ENCODE data around the gene NT5DC4. TPM values are rescaled to one million over a fixed set of nuclear protein-coding genes. Genes with fewer than 3 reads are reported as not detected.

The NT5DC4 gene
- total RNA-seq, 2 donors from 2014 or later: not detected

- peaks cover 30% of the 10 kb centered on the region for H3K4me1 Mint-ChIP-seq
- Histone ChIP-seq H3K36me3 (ENCODE audit: control insufficient read depth, insufficient read depth, low read length) (no peaks in the 10 kb centered on the region), H3K4me3 (ENCODE audit: low read length) (no peak overlapping the region), H3K9me3 (ENCODE audit: control insufficient read depth, low read length) (no peaks in the 10 kb centered on the region), H3K4me1 (ENCODE audit: control insufficient read depth, insufficient read depth, low read length) (peaks cover 4% of the 10 kb centered on the region), H3K27ac (ENCODE audit: low read depth, low read length) (no peak overlapping the region), H3K27me3 (ENCODE audit: control insufficient read depth, insufficient read depth, low read length, poor library complexity, severe bottlenecking) (no peaks in the 10 kb centered on the region), H3K9ac (ENCODE audit: extremely low read depth, low read length, poor library complexity, severe bottlenecking) (no peak overlapping the region)
- 79 to 80% methylated on average over 1 to 2 of the region's 3 CpGs for WGBS, 2 experiments (ENCODE audit: insufficient coverage in 1 of 2, insufficient read length in 1 of 2)
- TF ChIP-seq, protein P1, sequence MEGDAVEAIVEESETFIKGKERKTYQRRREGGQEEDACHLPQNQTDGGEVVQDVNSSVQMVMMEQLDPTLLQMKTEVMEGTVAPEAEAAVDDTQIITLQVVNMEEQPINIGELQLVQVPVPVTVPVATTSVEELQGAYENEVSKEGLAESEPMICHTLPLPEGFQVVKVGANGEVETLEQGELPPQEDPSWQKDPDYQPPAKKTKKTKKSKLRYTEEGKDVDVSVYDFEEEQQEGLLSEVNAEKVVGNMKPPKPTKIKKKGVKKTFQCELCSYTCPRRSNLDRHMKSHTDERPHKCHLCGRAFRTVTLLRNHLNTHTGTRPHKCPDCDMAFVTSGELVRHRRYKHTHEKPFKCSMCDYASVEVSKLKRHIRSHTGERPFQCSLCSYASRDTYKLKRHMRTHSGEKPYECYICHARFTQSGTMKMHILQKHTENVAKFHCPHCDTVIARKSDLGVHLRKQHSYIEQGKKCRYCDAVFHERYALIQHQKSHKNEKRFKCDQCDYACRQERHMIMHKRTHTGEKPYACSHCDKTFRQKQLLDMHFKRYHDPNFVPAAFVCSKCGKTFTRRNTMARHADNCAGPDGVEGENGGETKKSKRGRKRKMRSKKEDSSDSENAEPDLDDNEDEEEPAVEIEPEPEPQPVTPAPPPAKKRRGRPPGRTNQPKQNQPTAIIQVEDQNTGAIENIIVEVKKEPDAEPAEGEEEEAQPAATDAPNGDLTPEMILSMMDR (conservative IDR thresholded peaks at IDR 0.05): no peak
- no peak overlapping the region for H3K4me3 Mint-ChIP-seq
- H3K36me3 Mint-ChIP-seq (ENCODE audit: low read depth): no peaks in the 10 kb centered on the region
- no peak for DNase-seq
- no peaks in the 10 kb centered on the region for H3K27me3 Mint-ChIP-seq (ENCODE audit: insufficient read depth)
- H3K9me3 Mint-ChIP-seq: no peaks in the 10 kb centered on the region
- no peak overlapping the region for H3K27ac Mint-ChIP-seq
Measured at GRCh38 chr2:112787294-112787693, 66.5 kb downstream of the NT5DC4 start.

- Histone ChIP-seq H3K9ac (ENCODE audit: extremely low read depth, low read length, poor library complexity, severe bottlenecking) (no peak overlapping the region), H3K4me3 (ENCODE audit: low read length) (no peak overlapping the region), H3K9me3 (ENCODE audit: control insufficient read depth, low read length) (no peaks in the 10 kb centered on the region), H3K36me3 (ENCODE audit: control insufficient read depth, insufficient read depth, low read length) (no peaks in the 10 kb centered on the region), H3K27me3 (ENCODE audit: control insufficient read depth, insufficient read depth, low read length, poor library complexity, severe bottlenecking) (no peaks in the 10 kb centered on the region), H3K4me1 (ENCODE audit: control insufficient read depth, insufficient read depth, low read length) (peaks cover 4% of the 10 kb centered on the region), H3K27ac (ENCODE audit: low read depth, low read length) (no peak overlapping the region)
- Mint-ChIP-seq H3K27me3 (ENCODE audit: insufficient read depth) (no peaks in the 10 kb centered on the region), H3K4me3 (no peak overlapping the region), H3K4me1 (peaks cover 31% of the 10 kb centered on the region), H3K36me3 (ENCODE audit: low read depth) (no peaks in the 10 kb centered on the region), H3K27ac (no peak overlapping the region), H3K9me3 (no peaks in the 10 kb centered on the region)
- WGBS, 2 experiments (ENCODE audit: insufficient coverage in 1 of 2, insufficient read length in 1 of 2): 96 to 98% methylated on average over 4 of the region's 4 CpGs
- TF ChIP-seq, protein P1 (conservative IDR thresholded peaks at IDR 0.05): no peak
- no peak for DNase-seq
Measured at GRCh38 chr2:112787729-112788393, 67.0 kb downstream of the NT5DC4 start.

DNA sequence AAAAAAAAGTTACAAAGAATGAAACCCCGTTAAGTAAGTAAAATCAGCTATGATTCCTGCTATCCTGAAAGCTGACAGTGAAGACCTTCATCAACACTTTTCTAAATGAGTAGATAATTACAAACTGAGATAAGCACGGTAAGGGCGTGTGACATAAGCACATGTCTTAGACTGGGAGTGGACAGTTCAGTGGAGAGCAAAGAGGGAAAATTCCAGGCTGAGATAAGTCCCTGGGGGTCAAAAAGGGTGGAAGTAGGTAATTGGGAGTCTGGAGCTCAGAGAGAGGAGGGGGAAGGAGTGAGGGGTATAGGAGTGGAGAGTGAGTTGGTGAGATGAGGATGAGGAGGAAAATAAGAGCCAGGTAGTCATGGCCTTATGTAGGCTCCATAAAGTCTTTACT lies 67.8 kb downstream of the NT5DC4 start:
- H3K4me1 ChIP-seq (ENCODE audit: control insufficient read depth, insufficient read depth, low read length): peaks cover 4% of the 10 kb centered on the region
- Mint-ChIP-seq H3K9me3 (no peaks in the 10 kb centered on the region), H3K4me3 (no peak overlapping the region), H3K27me3 (ENCODE audit: insufficient read depth) (no peaks in the 10 kb centered on the region), H3K27ac (no peak overlapping the region), H3K4me1 (peaks cover 26% of the 10 kb centered on the region), H3K36me3 (ENCODE audit: low read depth) (no peaks in the 10 kb centered on the region)
- H3K9ac ChIP-seq (ENCODE audit: extremely low read depth, low read length, poor library complexity, severe bottlenecking): no peak overlapping the region
- no peak for DNase-seq
- no peak overlapping the region for H3K4me3 ChIP-seq (ENCODE audit: low read length)
- H3K27me3 ChIP-seq (ENCODE audit: control insufficient read depth, insufficient read depth, low read length, poor library complexity, severe bottlenecking): no peaks in the 10 kb centered on the region
- H3K9me3 ChIP-seq (ENCODE audit: control insufficient read depth, low read length): no peaks in the 10 kb centered on the region
- H3K36me3 ChIP-seq (ENCODE audit: control insufficient read depth, insufficient read depth, low read length): no peaks in the 10 kb centered on the region
- WGBS, 2 experiments (ENCODE audit: insufficient coverage in 1 of 2, insufficient read length in 1 of 2): 77 to 95% methylated on average over 2 to 3 of the region's 3 CpGs
- TF ChIP-seq, protein P1 (conservative IDR thresholded peaks at IDR 0.05): no peak
- H3K27ac ChIP-seq (ENCODE audit: low read depth, low read length): no peak overlapping the region

Other genes with a start within 250 kb of the NT5DC4 start
- 10 to 100 TPM; 61.1 to 89.6 TPM for gene TTL, start 238.9 kb upstream of the NT5DC4 start, total RNA-seq
- gene POLR1B, start 178.6 kb upstream of the NT5DC4 start, total RNA-seq: 10 to 100 TPM; 25.6 to 31.9 TPM
- 10 to 100 TPM; 39.1 to 48.2 TPM for gene CHCHD5, start 136.4 kb upstream of the NT5DC4 start, total RNA-seq
- 10 to 100 TPM; 67.3 to 86.7 TPM for gene SLC20A1, start 75.1 kb upstream of the NT5DC4 start, total RNA-seq
- gene CKAP2L, start 43.6 kb downstream of the NT5DC4 start, total RNA-seq: 10 to 100 TPM; 20.1 to 30.3 TPM
- gene IL1A, start 63.5 kb downstream of the NT5DC4 start, total RNA-seq: 1 to 10 TPM in 1 of 2 donors, under 1 TPM in 1; 0.73 to 1.0 TPM
- gene IL1B, start 115.8 kb downstream of the NT5DC4 start, total RNA-seq: not detected
- not detected for gene IL37, start 190.1 kb downstream of the NT5DC4 start, total RNA-seq